H1 (cell line): Measurements from ENCODE around the gene QRICH2. TPM values are rescaled to one million over a fixed set of nuclear protein-coding genes. Genes with fewer than 3 reads are reported as not detected.

Source experiments
- CTCF ChIA-PET: fragments of 300-600 bp; sonication (Branson Sonifier 250); formaldehyde crosslinking; loops from one replicate; lab custom pipeline; 2021; ENCODE audit not compliant: partially characterized antibody; lab: Charles Lee
- POLR2A ChIA-PET: fragments of 300-600 bp; sonication (Branson Sonifier 250); formaldehyde crosslinking; loops from one replicate; lab custom pipeline; 2021; ENCODE audit warnings: inconsistent platforms; ENCODE audit not compliant: partially characterized antibody; lab: Charles Lee
- DNase-seq, 2 experiments: peaks; one replicate each; pipeline versions ENCODE4 v3.0.0 to v3.0.0-alpha.2; 2010 to 2022; ENCODE audit warnings: low spot score in 2 of 2, low read depth in 1 of 2, mixed read lengths in 1 of 2
- FAIRE-seq: peaks from 2 replicates; lab custom pipeline; 2011; peaks lifted over from hg19 to GRCh38; lab: Jason Lieb, UNC
- H2AFZ ChIP-seq: 2 replicates; pipeline ENCODE4 v1.8.1; 2012; ENCODE audit warnings: low read length, inconsistent platforms
- H2AK5ac ChIP-seq: 2 replicates; pipeline ENCODE4 v1.6.1; 2013; ENCODE audit warnings: low read depth, low read length
- H2BK120ac ChIP-seq: replicated peaks from 2 replicates; pipeline ENCODE3; 2013; ENCODE audit warnings: low read depth, low read length, inconsistent platforms
- H2BK12ac ChIP-seq: 2 replicates; pipeline ENCODE4 v1.6.1; 2013; ENCODE audit warnings: low read depth, low read length
- H2BK15ac ChIP-seq: 2 replicates; pipeline ENCODE4 v1.6.1; 2013; ENCODE audit warnings: low read length
- H2BK20ac ChIP-seq: 2 replicates; pipeline ENCODE4 v1.6.1; 2013; ENCODE audit warnings: low read length
- H2BK5ac ChIP-seq: 2 replicates; pipeline ENCODE4 v1.6.1; 2013; ENCODE audit warnings: low read depth, low read length
- H3K14ac ChIP-seq: 2 replicates; pipeline ENCODE4 v1.6.1; 2013; ENCODE audit warnings: inconsistent platforms; ENCODE audit not compliant: insufficient read length
- H3K18ac ChIP-seq: 2 replicates; pipeline ENCODE4 v1.6.1; 2013; ENCODE audit warnings: low read length; ENCODE audit errors: extremely low read depth
- H3K23ac ChIP-seq: 2 replicates; pipeline ENCODE4 v1.6.1; 2013; ENCODE audit warnings: inconsistent platforms; ENCODE audit not compliant: insufficient read length
- H3K23me2 ChIP-seq: 2 replicates; pipeline ENCODE4 v1.6.1; 2013; ENCODE audit warnings: low read depth, low read length
- H3K27ac ChIP-seq: 2 replicates; pipeline ENCODE4 v1.6.1; 2011; ENCODE audit warnings: low read depth, low read length, inconsistent platforms
- H3K27me3 ChIP-seq, 4 experiments: replicated peaks in 1 of 4; 1 replicate in 1 of 4; 2 replicates in 3 of 4; pipeline versions ENCODE4 v1.6.1 to v1.8.1; 2011 to 2013; ENCODE audit warnings: low read length in 3 of 4, mild to moderate bottlenecking in 3 of 4, inconsistent platforms in 2 of 4, mixed read lengths in 2 of 4, moderate library complexity in 1 of 4; ENCODE audit not compliant: control insufficient read depth in 3 of 4, insufficient read depth in 3 of 4; ENCODE audit errors: extremely low read depth in 1 of 4
- H3K36me3 ChIP-seq, 4 experiments: 2 replicates each; pipeline versions ENCODE4 v1.6.1 to v1.8.1; 2011 to 2013; ENCODE audit warnings: mild to moderate bottlenecking in 4 of 4, low read length in 3 of 4, moderate library complexity in 2 of 4, control low read depth in 1 of 4, inconsistent platforms in 1 of 4; ENCODE audit not compliant: insufficient read depth in 4 of 4, control insufficient read depth in 2 of 4
- H3K4ac ChIP-seq: replicated peaks from 2 replicates; pipeline ENCODE3; 2013; ENCODE audit warnings: low read length, low read depth, mixed read lengths, inconsistent platforms; ENCODE audit not compliant: insufficient read length
- H3K4me1 ChIP-seq, 4 experiments: replicated peaks in 1 of 4; 1 replicate in 1 of 4; 2 replicates in 3 of 4; pipeline versions ENCODE4 v1.6.1 to v1.8.1; 2011 to 2013; ENCODE audit warnings: low read length in 3 of 4, inconsistent platforms in 2 of 4, mixed read lengths in 1 of 4; ENCODE audit not compliant: insufficient read depth in 4 of 4, control insufficient read depth in 3 of 4
- H3K4me2 ChIP-seq, 2 experiments: 2 replicates each; pipeline versions ENCODE4 v1.6.1 to v1.8.1; 2011 to 2013; ENCODE audit warnings: low read depth in 2 of 2, low read length in 2 of 2, control low read depth in 1 of 2, inconsistent platforms in 1 of 2, mild to moderate bottlenecking in 1 of 2; ENCODE audit not compliant: insufficient read depth in 1 of 2
- H3K4me3 ChIP-seq, 4 experiments: fragments of 200-600, 300-600 bp in 1 of 4; sonication (generic), shearing (Covaris generic), sonication (Bioruptor Twin) in 1 of 4; 2 replicates each; pipeline versions ENCODE4 v1.5.1 to v1.8.1; 2011 to 2016; ENCODE audit warnings: low read length in 4 of 4, low read depth in 3 of 4, control low read depth in 2 of 4, inconsistent platforms in 2 of 4, mild to moderate bottlenecking in 2 of 4, mixed read lengths in 1 of 4, moderate library complexity in 1 of 4; ENCODE audit not compliant: insufficient read depth in 2 of 4; ENCODE audit errors: extremely low read depth in 1 of 4
- H3K56ac ChIP-seq: replicated peaks from 2 replicates; pipeline ENCODE3; 2013; ENCODE audit warnings: low read depth, mild to moderate bottlenecking, mixed read lengths, low read length, inconsistent platforms; ENCODE audit not compliant: insufficient read length
- H3K79me1 ChIP-seq: 2 replicates; pipeline ENCODE4 v1.6.1; 2013; ENCODE audit warnings: low read depth, low read length, control low read depth
- H3K79me2 ChIP-seq, 2 experiments: 2 replicates each; pipeline versions ENCODE4 v1.6.1 to v1.8.1; 2012 to 2013; ENCODE audit warnings: low read length in 2 of 2, mild to moderate bottlenecking in 2 of 2, inconsistent platforms in 1 of 2; ENCODE audit not compliant: insufficient read depth in 2 of 2, control insufficient read depth in 1 of 2
- H3K9ac ChIP-seq, 4 experiments: replicated peaks in 1 of 4; 1 replicate in 1 of 4; 2 replicates in 3 of 4; pipeline versions ENCODE4 v1.6.1 to v1.8.1; 2011 to 2013; ENCODE audit warnings: low read depth in 3 of 4, low read length in 3 of 4, control low read depth in 2 of 4, mild to moderate bottlenecking in 2 of 4, moderate library complexity in 2 of 4, inconsistent platforms in 1 of 4; ENCODE audit errors: extremely low read depth in 1 of 4
- H3K9me3 ChIP-seq, 2 experiments: 2 replicates each; pipeline versions ENCODE4 v1.6.1 to v1.8.1; 2012 to 2013; ENCODE audit warnings: mild to moderate bottlenecking in 2 of 2, moderate library complexity in 2 of 2, control low read depth in 1 of 2, inconsistent platforms in 1 of 2, low read depth in 1 of 2, low read length in 1 of 2, mixed read lengths in 1 of 2; ENCODE audit not compliant: insufficient read depth in 2 of 2
- H4K20me1 ChIP-seq, 2 experiments: replicated peaks in 1 of 2; 2 replicates each; pipeline versions ENCODE3 to v1.8.1; 2011 to 2013; ENCODE audit warnings: inconsistent platforms in 2 of 2, low read length in 2 of 2, mild to moderate bottlenecking in 1 of 2; ENCODE audit not compliant: insufficient read depth in 2 of 2, control insufficient read depth in 1 of 2
- H4K5ac ChIP-seq: 2 replicates; pipeline ENCODE4 v1.6.1; 2013; ENCODE audit warnings: low read length, low read depth, mixed read lengths, inconsistent platforms; ENCODE audit not compliant: insufficient read length
- H4K8ac ChIP-seq: 2 replicates; pipeline ENCODE4 v1.8.0; 2013; ENCODE audit warnings: mild to moderate bottlenecking, moderate library complexity, low read length, inconsistent platforms; ENCODE audit not compliant: insufficient read depth; ENCODE audit errors: extremely low read depth
- H4K91ac ChIP-seq: replicated peaks from 2 replicates; pipeline ENCODE3; 2013; ENCODE audit warnings: low read length, mixed read lengths, inconsistent platforms; ENCODE audit not compliant: insufficient read length
- BRCA1 ChIP-seq: IDR thresholded peaks from 2 replicates; pipeline ENCODE4 v1.6.1; 2012; ENCODE audit warnings: low read depth, low read length, improper control_type of control experiment
- CEBPB ChIP-seq: IDR thresholded peaks from 2 replicates; pipeline ENCODE4 v1.6.1; 2012; ENCODE audit warnings: low read depth, low read length
- GABPA ChIP-seq: IDR thresholded peaks from 2 replicates; pipeline ENCODE4 v1.6.1; 2011; ENCODE audit warnings: mild to moderate bottlenecking, low read length, moderate library complexity, borderline replicate concordance; ENCODE audit not compliant: insufficient read depth
- JUND ChIP-seq: IDR thresholded peaks from 2 replicates; pipeline ENCODE4 v1.6.1; 2011; ENCODE audit warnings: mild to moderate bottlenecking, improper control_type of control experiment, low read length
- KDM5A ChIP-seq: fragments of 200-600 bp; IDR thresholded peaks from 2 replicates; pipeline ENCODE4 v1.7.1; 2012; ENCODE audit warnings: mild to moderate bottlenecking, low read length, inconsistent platforms, mixed read lengths
- MAX ChIP-seq: IDR thresholded peaks from 2 replicates; pipeline ENCODE4 v1.6.1; 2012; ENCODE audit warnings: inconsistent platforms
- POLR2A ChIP-seq, 2 experiments: IDR thresholded peaks; 1 replicate in 1 of 2; 2 replicates in 1 of 2; pipeline ENCODE4 v1.6.1; 2011; ENCODE audit warnings: low read depth in 2 of 2, low read length in 2 of 2, mild to moderate bottlenecking in 2 of 2; ENCODE audit errors: control extremely low read depth in 1 of 2
- POU5F1 ChIP-seq: IDR thresholded peaks from 2 replicates; pipeline ENCODE4 v1.6.1; 2011; ENCODE audit warnings: low read depth, mild to moderate bottlenecking, low read length, moderate library complexity
- RAD21 ChIP-seq, 2 experiments: IDR thresholded peaks in 1 of 2; conservative IDR thresholded peaks in 1 of 2; 2 replicates each; pipeline ENCODE4 v1.6.1; 2011; ENCODE audit warnings: low read depth in 2 of 2, low read length in 2 of 2, improper control_type of control experiment in 1 of 2, inconsistent platforms in 1 of 2, mild to moderate bottlenecking in 1 of 2, moderate library complexity in 1 of 2
- SUZ12 ChIP-seq: fragments of 200-600 bp; sonication (generic); IDR thresholded peaks from 2 replicates; pipeline ENCODE4 v1.6.1; 2012; ENCODE audit warnings: mild to moderate bottlenecking, inconsistent platforms, low read length, moderate library complexity, mixed read lengths
- TAF7 ChIP-seq: optimal IDR thresholded peaks from 2 replicates; pipeline ENCODE3; 2011; ENCODE audit warnings: low read depth, mild to moderate bottlenecking, inconsistent platforms, low read length, moderate library complexity, borderline replicate concordance
- TBP ChIP-seq: IDR thresholded peaks from 2 replicates; pipeline ENCODE4 v1.6.1; 2011; ENCODE audit warnings: low read depth, low read length, improper control_type of control experiment
- WGBS, 2 experiments: shearing (Covaris generic) in 1 of 2; methylation state at CpG; one replicate each; pipeline versions ENCODE4 v1.1.6 to v1.1.7; 2013 to 2015; ENCODE audit warnings: low lambda C conversion rate in 2 of 2, mixed read lengths in 2 of 2, inconsistent platforms in 1 of 2, low coverage in 1 of 2, missing lambda C conversion rate in 1 of 2; ENCODE audit not compliant: insufficient replicate concordance in 2 of 2, insufficient coverage in 1 of 2, insufficient read length in 1 of 2; ENCODE audit errors: extremely low coverage in 1 of 2, missing lambda C conversion rate in 1 of 2; 5-methylcytosine and 5-hydroxymethylcytosine counted together
- polyA plus RNA-seq, 7 experiments: library from polyadenylated mRNA; depleted of rRNA in 3 of 7; stranded (reverse) in 5 of 7; unstranded in 2 of 7; fragments of >200 nt in 5 of 7; fragments of 200-250 nt in 2 of 7; gene quantifications; 1 replicate in 5 of 7; 2 replicates in 1 of 7; 4 replicates in 1 of 7; pipeline versions ENCODE4 v1.2.1 to v1.2.3, GENCODE V29; 2011 to 2013; ENCODE audit warnings: missing spikeins in 2 of 7, mixed read lengths in 2 of 7
- total RNA-seq: library from RNA; stranded (reverse); fragmentation: NEBNext Ultra II Directional; extraction: Animal tissue kit (Norgen Biotek cat#: 25700); gene quantifications from 2 replicates; pipeline ENCODE4 v1.2.1, GENCODE V29; 2021

QRICH2 gene
- total and polyA plus RNA-seq, 2 of the 8 experiments (the other 6 are each of a cell fraction or from before 2014, with no cell fraction given) = 2.8 to 3.8 TPM

DNA sequence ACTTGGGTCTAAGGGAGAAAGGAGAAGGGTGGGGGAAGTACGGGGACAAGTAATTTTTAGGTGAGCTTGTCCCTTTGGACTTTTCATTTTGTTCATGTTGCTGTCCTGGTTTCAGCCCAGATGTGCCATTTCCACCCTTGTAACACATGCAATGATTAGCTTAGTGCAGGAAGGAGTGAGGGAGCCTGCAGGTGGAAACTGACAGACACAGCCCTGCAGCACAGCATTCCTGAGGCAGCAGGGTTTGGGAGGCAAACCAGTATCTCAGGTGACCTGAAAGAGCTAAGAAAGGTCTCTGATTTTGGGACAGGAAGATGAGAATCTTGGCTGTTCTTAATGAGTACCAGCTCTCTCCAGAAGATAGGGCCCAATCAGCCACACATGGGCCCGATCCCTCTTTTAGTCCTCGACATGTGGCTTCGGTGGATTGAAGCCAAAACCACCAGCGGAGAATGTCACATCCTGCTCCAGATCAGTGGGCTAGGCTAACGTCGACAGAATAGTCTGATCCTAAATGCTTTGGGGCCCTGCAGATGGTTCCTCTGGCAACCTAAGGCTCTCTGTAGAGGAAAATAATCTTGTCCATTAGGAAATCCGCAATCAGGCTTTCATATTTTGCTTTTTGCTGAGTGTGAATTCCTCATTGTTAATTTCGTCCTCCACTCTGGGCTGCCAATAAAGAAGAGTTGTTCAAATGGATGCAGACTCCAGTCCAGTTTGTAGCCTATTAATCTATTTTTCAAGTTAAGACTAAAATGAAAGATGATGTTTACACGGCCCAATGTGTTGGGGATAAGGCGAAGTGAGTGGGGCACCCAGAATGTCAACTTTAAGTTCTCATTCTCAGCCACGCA lies 64.0 kb downstream of the QRICH2 start:
- H4K20me1 ChIP-seq = no peaks in the 10 kb centered on the region
- no peak overlapping the region for H3K4ac ChIP-seq
- H3K18ac ChIP-seq = no peak overlapping the region
- no peak overlapping the region for H2BK15ac ChIP-seq
- H3K56ac ChIP-seq = no peak overlapping the region
- no peak overlapping the region for H2BK12ac ChIP-seq
- no peak overlapping the region for H2AK5ac ChIP-seq
- no peak overlapping the region for H3K9ac ChIP-seq
- no peak overlapping the region for H2BK20ac ChIP-seq
- H3K36me3 ChIP-seq = no peaks in the 10 kb centered on the region
- H3K79me2 ChIP-seq = no peaks in the 10 kb centered on the region
- no peak overlapping the region for H4K91ac ChIP-seq
- DNase-seq = no peak
- no peak for FAIRE-seq
- H3K4me1 ChIP-seq = peaks cover 0 to 9% (median 5%) of the 10 kb centered on the region in 4 experiments; a peak in 6 of 7 replicates
- no peak overlapping the region for H3K4me2 ChIP-seq
- peaks cover 11% of the 10 kb centered on the region for H3K23me2 ChIP-seq
- no peaks in the 10 kb centered on the region for H3K9me3 ChIP-seq
- ChIA-PET POLR2A (interaction anchor here (1.2 kb wide), 2 partner anchors 10 to 25 kb away, joined by 3 to 7 read pairs; no protein-coding TSS in a partner anchor), CTCF (interaction anchor here (0.7 to 7.5 kb wide), 8 partner anchors 15 to 164 kb away, joined by 3 to 49 read pairs (median 4); no protein-coding TSS in a partner anchor)
- peaks cover 3 to 30% (median 25%) of the 10 kb centered on the region in 4 experiments for H3K27me3 ChIP-seq
- H4K5ac ChIP-seq = no peak overlapping the region
- no peak overlapping the region for H3K4me3 ChIP-seq
- H2BK5ac ChIP-seq = no peak overlapping the region
- H3K23ac ChIP-seq = no peak overlapping the region
- no peak overlapping the region for H2BK120ac ChIP-seq
- no peak overlapping the region for H2AFZ ChIP-seq
- H3K27ac ChIP-seq = no peak overlapping the region
- H4K8ac ChIP-seq = no peak overlapping the region
- 94% methylated on average over 12 of the region's 12 CpGs; no CpG with 5 or more reads in 1 of the 2 experiments for WGBS, 2 experiments
- no peak overlapping the region for H3K14ac ChIP-seq
- no peaks in the 10 kb centered on the region for H3K79me1 ChIP-seq
- TF ChIP-seq RAD21 (IDR thresholded peaks at IDR 0.05 in 1 of 2, conservative IDR thresholded peaks at IDR 0.05 in 1 of 2; ENCODE audit: low read depth in 2 of 2, low read length in 2 of 2) = no peak
- TF ChIP-seq SUZ12 = no peak
- no peak for TF ChIP-seq GABPA
- no peak for TF ChIP-seq TBP
- no peak for TF ChIP-seq MAX
- TF ChIP-seq TAF7 = no peak
- no peak for TF ChIP-seq KDM5A
- no peak for TF ChIP-seq JUND
- TF ChIP-seq POU5F1 = no peak
- no peak for TF ChIP-seq POLR2A (IDR thresholded peaks at IDR 0.05; ENCODE audit: control extremely low read depth in 1 of 2, low read depth in 2 of 2, low read length in 2 of 2)
- TF ChIP-seq BRCA1 = no peak
- TF ChIP-seq CEBPB = no peak
